ENCODE data around the gene MYLK4.

MYLK4 gene

DNA sequence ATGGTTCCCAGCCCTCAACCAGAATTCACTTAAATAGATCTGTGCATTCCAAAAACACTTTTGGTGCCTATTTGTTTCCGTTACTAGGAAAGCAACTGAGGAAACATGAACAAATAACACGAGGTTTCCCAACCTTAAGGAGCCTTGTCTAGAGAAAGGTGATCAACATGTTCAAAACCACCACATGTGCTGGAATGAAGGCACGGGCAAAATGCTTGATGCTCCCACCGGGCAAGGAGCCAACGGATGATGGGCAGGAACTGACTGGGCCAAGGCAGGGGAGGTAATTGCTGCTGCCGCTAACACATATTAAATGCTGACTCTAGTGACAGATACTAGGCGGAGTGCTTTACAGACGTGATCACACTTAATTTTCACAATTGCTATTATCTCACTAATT is 2.5 kb downstream of the MYLK4 start:
- no peak for TF ChIP-seq CTCF (IDR thresholded peaks at IDR 0.05; ENCODE audit: low read depth, low read length)
- DNase-seq (ENCODE audit: extremely low read depth, low read depth), result no peak

DNA sequence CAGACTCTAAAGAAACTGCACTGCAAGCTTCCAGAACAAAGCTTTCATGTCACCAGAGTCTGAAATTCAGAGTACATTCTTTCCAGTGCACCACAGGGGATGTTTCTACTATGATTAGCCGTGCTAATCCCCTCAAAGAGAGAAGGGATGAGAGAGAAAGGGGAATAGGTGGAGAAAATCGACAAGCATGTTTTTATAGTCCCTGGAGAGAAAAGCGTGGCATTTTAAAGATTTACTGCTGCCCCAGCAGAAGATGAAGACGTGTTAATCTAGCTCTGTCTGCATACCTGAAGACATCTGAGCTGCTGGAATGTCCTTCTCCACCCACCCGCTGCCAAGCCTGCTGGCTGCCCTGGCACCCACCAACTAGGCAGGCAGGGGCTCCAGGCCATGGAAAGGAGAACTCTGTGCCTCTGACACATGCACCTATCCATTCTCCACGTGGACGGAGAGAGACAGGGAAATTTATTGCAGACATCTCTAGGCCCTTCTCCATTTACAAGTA is 4.1 kb downstream of the MYLK4 start:
- no peak for DNase-seq (ENCODE audit: extremely low read depth, low read depth)
- no peak for TF ChIP-seq CTCF (IDR thresholded peaks at IDR 0.05; ENCODE audit: low read depth, low read length)

DNA sequence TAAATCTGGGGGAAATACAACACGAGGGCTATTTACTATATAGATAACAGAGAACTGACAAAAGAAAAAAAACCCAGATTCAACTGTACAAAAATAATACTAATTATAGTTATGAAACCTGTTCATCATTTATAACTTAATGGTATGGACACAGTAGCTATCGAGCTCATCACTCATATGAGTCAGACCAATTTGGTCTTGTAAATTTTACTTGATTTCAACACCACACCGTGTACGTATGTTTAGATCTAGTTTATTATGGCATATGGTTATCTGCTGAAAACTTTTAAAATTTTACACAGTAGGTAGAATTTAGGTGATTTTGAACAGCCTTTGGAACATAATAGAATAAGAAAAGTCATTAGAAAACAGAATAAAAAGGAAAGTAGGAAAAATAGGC is 5.5 kb downstream of the MYLK4 start:
- no peak for TF ChIP-seq CTCF (IDR thresholded peaks at IDR 0.05; ENCODE audit: low read depth, low read length)
- no peak for DNase-seq (ENCODE audit: extremely low read depth, low read depth)

DNA sequence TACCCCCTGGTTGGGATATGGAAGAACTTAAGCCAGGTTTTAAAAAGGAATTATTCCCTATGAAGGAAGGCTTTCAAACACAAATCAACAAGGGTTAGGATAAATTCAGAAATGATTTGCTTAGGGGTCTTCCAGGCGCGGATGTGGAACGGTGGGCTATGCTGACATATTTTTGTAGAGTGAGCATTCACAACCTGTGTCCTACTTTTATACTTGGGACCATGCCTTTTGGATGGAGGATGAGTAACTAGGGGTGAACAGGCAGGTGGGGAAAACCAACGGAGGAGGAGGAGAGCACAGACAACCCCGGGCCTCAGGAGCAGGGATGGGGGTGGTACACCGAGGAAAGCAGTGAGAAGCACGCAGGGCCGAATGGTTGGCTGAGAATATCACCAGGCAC is 5.9 kb downstream of the MYLK4 start:
- TF ChIP-seq CTCF (IDR thresholded peaks at IDR 0.05; ENCODE audit: low read depth, low read length), result no peak
- DNase-seq (ENCODE audit: extremely low read depth, low read depth), result no peak

DNA sequence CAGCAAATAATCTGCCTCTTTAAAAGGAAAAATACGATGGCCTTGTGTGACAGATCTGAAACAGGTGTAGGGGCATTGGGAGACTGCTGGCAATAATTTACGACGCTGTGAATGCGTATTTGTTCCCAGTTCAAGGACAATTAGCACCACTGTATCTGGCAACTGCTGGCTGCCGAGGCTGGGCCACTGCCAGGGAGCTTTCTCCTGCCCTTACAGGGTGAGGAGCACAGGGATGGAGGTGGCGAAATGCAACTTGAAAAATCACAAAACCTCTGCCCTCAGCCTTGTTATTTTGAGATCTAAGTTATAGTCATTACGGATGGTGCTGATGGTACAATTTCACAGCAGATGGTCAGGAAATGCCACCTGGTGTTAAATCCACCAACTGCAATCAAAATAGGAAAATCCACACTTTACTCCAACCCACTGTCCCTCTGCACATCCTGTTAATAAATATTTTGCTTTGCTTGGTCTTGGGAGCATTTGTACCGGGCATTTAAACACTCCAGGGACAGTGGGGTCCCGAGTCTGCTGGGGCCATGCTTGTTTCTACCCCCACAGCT is 6.4 kb downstream of the MYLK4 start:
- peak; percentile 19 for TF ChIP-seq CTCF (IDR thresholded peaks at IDR 0.05; ENCODE audit: low read depth, low read length)
- no peak for DNase-seq (ENCODE audit: extremely low read depth, low read depth)

DNA sequence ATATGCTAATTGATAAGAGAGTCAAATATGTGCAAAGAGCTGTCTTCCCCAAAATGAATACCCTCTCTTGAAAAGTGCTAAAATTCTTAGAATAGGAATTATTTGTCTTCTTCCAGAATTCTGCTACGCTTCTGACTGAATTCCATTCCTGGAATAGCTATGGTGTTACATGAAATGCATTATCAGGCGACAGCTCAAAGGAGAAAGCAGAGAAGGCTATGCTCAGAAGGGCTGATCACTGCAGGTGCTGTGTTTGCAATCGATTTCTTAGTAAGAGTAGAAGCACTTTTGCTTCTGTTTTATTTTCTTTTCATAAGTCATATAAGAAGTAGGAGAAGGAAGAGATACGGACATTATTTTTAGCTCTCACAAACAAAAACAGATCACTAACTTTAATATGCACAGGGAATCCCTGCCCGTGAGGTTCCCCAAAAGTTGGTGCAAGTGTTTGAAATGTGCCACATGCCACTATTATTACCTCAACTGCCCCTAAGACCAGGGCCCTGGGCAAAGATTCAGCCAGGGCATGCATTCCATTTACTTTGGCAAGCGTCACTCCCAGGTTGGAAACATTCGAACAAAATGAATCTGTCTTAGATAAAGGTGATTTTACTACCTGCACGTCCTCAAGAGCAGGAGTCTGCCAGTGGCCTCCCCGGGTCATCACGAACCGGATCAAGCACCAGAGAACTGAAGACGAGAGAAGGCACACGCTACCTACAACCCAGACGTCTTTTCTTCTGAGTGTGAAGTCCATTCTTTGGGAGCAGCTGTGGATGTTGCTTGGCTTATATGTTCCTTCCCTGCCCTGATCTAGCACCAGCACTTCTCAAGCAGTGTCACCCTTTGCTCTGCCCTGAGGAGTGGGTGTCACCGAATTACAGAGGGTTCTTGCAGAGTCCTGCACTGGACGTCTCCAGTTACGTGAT is 7.2 kb downstream of the MYLK4 start:
- TF ChIP-seq CTCF (IDR thresholded peaks at IDR 0.05; ENCODE audit: low read depth, low read length), result no peak
- DNase-seq (ENCODE audit: extremely low read depth, low read depth), result no peak

DNA sequence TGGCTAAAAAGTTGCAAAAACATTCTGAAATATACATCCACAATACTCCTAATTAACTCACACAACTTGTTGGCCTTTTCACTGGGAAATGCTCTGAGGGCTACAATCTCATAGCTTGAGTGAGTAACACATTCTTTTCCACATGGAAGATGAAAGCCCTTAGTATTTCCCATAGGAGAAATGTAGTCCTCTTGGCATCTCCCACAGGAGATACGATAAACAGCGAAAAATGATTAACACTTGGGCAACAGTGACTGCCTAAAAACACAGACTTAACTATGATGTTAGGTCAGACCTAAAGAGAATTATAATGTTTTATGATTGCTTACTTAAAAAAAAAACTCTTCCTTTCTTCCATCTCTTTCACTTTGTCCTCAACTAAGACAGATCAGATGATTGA is 9.0 kb downstream of the MYLK4 start:
- TF ChIP-seq CTCF (IDR thresholded peaks at IDR 0.05; ENCODE audit: low read depth, low read length), result no peak
- DNase-seq (ENCODE audit: extremely low read depth, low read depth), result no peak

Measured in AG09319 (cell line).